Dedifferentiated amniotic fluid mesenchymal stem cell (primary cell): ENCODE results near the gene PTPRT.

Source experiments
- DNase-seq: peaks from one replicate; pipeline ENCODE4 v3.0.0-alpha.2; 2016; ENCODE audit errors: extremely low spot score

PTPRT gene

DNA sequence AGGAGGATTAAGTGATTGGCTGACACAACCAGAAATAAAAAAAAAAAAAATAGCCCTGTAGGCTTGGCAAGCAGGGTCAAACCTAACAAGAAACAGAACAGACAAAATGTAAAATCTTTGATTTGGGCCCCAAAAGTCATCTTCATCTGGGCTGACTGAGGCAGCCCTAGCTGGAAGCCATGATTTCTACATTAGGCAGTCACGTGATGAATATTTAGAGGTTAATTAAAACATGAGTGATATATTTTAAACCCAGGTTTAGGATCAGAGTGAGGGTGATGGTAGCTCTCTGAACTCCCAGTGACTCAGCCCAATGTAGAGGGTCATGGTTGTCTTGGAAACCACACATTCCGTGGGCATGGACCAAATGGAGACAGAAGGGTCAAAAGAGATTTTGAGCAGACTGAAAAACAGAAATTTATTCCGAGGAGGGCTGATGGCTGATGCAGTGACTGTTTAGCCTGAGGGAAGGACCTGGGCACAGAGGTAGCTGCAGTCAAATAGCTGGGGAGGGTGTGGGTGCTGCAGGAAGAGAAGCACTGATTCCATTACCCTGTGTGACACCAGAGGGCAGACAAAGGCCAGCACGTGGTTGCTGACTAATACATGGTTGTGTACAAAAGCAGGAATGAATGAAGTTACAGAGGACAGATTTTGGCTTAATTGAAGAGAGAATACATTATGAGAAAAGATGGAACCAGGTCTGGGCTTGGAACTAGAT lies 998.4 kb downstream of the PTPRT start:
- DNase-seq: no peak

DNA sequence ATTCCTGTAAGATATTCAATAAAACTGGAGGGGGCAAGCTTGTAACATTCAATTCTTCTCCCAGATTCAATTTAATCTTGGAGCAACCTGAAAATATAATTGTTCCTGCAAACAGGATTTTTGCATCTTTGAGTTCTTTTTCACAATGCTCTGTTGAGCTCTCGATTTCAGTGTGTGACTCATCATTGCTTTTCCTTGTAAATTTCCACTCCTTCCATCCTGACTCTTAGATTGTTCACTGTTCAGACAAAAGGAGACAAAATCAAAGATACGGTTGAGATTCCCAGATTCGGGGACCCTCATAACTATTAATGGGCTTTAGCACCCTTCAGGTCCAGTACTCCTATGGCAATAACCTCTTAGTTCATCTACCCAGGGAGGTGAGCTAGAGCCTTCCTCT lies 999.6 kb downstream of the PTPRT start:
- no peak for DNase-seq

- no peak for DNase-seq
These were observed 1003.4 kb downstream of the PTPRT start for GRCh38 chr20:42186337-42186736.

- no peak for DNase-seq
These were observed 1006.6 kb downstream of the PTPRT start for GRCh38 chr20:42183147-42183546.

DNA sequence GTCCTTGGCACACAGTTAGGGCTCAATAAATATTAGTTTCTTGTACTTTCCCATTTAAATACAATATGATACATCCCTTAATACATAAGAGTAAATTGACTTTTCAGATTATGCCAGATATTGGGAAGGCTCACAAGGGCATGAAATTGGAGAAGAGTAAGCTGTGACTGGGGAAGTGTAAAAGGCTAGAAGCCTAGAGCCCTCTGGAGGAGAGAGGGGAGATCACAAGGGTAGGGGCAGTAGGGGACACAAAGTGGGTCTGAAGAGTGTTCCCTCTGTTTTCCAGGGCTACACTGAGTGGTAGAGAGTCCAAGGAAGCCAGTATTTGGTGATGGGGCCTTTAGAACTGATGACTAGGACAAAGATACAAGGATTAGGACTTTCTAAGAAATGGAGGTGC lies 1008.6 kb downstream of the PTPRT start:
- DNase-seq: no peak

- DNase-seq: no peak
These were observed 1009.9 kb downstream of the PTPRT start for GRCh38 chr20:42179768-42180167.

DNA sequence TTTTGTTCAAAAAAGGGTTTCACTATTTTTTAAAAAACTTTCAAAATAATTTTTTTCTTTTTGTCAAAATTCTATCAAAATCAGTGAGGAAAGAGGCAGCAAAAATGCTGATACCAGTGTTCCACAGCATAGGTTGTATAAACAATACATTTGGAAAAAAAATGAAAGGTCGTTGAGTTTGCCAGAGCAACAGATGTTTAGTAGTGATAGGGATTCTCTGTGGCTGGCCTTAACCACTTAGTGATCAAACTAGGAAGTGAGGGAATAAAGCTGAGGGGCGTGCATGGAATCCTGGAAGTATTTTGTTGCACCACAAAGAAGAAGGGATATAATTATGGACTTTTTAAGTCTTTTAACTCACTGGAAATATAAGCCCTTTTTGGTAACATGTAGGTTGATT lies 1016.3 kb downstream of the PTPRT start:
- no peak for DNase-seq

- DNase-seq: no peak
These were observed 1025.4 kb downstream of the PTPRT start for GRCh38 chr20:42164121-42164890.

DNA sequence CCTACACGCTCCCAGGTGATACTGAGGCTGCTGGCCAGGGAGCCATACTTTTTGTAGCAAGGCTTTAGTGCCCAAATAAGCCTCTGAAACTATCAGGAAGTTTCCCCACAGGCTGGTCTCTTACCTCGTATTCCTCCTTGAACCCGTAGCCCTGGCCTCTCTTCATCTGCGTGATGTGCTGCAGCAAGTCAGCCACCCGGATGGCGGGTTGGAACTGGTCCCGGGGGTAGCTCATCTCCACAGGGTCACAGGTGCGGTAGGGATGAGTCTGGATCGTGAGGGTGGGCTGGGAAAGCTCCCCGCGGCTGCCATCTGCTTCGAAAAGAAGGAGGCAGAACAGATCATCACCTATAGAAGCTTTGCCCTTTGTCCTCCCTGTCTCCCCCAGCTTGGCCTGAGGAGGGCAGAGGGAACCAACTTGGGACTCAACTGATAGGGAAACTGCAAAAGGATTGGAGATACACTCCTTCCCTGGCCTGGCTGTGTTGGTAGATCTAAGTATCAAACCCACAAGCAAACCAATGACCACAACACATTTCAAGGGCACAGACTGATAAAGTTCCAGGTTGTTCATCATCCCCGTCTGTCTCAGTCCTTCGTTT lies 1028.4 kb downstream of the PTPRT start:
- DNase-seq: no peak

DNA sequence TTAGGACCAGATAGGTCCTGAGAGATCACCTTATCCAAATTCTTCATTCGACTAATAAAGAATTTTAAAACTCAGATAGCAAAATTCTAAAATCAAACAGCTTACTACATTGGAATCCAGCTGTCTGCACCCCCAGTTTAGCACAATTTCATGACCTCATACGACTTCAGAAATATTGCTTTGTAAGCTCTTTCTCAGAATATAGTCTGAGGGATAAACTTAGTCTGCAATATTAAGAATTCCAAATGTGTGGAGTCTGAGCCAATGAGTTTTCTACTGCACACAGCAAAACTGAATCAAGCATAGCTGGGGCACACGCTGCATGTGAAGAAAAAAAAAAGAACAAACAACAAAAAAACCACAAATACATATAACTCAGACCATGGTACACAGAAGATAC lies 1029.9 kb downstream of the PTPRT start:
- no peak for DNase-seq

- no peak for DNase-seq
These were observed 1031.4 kb downstream of the PTPRT start for GRCh38 chr20:42158272-42158671.

DNA sequence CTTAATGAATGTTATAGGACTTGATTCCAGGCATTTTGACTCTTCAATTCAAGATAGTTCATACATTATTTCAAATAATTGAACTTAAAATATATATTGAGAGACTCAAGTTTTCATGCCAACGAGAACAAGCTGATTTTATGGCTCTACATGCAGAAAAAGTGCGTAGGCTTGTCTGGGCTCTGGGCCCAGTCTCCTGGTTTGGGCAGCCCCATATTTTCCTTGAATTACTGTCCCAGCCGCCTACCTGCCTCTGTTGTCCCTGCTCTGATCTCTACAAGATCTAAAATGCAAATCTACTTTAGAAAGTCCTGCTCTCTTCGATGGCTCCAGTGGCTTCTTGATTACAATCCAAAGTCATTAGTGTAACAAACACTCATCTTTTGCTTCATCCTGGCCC lies 1034.1 kb downstream of the PTPRT start:
- DNase-seq: no peak

GRCh38 chr20:42152575-42152974 lies 1037.1 kb downstream of the PTPRT start:
- DNase-seq: no peak

DNA sequence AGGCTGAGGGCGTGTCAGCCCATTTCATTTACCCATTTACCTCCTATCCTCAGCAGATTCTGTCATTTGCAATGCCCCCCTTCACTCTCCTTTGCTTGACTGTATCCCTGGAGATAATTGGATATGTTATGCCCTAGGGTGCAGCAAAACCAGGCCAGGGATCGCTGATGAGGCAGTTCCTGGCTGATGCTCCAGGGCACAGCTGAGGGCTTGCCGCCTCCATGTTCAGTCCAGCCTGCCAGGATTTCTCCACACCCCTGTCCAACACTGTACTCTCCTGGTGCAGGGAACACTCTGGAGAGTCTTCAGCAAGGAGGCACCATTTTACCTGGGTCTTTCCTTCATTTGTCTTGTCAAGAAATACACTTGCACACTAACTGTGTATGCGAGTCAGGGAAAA lies 1039.5 kb downstream of the PTPRT start:
- DNase-seq: no peak

GRCh38 chr20:42138729-42139128 lies 1051.0 kb downstream of the PTPRT start:
- no peak for DNase-seq

DNA sequence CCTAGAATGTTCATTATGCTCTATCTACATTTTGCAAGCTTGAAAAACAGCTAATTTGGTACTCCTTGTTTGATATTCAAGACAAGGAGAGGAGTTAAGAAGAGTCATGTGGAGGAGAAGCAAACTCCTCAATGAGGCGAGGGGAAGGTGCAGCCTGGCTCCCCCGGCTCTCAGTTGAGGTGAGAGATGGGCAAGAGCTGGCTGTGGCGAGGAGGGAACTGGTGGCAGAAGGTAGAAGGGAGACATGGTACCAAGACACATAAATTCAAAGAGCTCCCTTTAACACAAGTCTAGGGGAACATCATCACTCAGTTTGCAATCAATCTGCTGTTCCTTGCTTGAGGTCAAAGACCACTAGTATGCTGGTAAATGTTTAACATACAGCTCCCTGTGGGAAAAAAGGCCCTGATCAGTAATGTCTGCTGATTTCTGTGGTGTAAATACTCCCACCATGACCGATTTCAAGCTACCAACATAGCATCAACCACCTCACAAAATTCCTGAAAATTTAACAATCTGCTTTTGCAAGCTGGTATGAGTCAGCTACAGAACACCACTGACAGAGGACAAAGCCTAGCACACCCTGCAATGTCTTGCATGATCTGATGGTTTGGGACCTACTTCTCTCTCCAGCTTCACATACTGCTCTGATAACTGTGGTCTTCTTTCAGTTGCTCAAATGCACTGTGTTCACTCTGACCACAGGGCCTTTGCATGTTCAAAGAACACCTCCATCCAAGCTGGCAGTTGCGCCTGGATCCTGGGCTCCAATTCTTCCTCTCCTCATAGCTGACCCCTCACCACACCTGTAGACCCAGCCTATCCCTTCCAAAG lies 1055.2 kb downstream of the PTPRT start:
- DNase-seq: no peak

DNA sequence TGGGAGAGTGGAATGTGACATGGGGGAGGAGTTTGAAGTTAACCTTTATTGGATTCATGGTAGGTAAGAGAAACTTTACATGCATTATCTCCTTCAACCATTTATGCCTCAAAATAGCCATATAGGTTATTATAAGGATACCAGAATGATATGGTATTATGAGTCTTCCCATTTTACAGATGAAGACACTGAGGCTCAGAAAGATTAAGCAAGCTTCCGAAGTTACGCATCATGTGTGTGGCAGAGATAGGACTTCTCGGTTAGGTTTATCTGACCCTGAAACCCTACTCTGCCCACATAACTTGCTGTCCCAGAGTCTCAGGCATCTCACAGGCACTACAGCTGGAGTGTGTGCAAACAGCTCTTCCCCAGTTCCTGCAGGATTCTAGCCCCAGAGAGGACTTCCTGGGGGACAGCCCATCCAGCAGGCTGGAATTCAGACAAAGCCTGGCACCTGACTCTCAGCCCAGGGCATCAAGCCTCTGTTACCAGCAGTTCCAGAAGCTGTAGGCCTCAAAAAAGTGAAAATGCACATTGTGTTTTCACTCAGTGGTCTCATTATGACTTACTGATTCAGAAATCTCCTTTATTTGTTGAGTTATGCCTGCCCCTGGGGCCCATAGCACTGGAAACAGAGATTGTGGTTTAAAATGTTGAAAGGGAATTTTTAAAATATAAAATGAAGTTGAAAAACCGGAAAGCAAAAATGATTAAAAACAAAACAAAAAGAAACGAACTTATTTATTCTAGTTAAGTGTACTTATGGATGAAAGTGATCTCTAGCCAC lies 1058.7 kb downstream of the PTPRT start:
- no peak for DNase-seq

- no peak for DNase-seq
These were observed 1064.3 kb downstream of the PTPRT start for GRCh38 chr20:42125426-42125825.

- DNase-seq: no peak
These were observed 1065.7 kb downstream of the PTPRT start for GRCh38 chr20:42123981-42124473.

GRCh38 chr20:42118409-42119125 lies 1071.1 kb downstream of the PTPRT start:
- no peak for DNase-seq
